ENCODE measurements around the gene ZNF219.

Gene ZNF219

DNA sequence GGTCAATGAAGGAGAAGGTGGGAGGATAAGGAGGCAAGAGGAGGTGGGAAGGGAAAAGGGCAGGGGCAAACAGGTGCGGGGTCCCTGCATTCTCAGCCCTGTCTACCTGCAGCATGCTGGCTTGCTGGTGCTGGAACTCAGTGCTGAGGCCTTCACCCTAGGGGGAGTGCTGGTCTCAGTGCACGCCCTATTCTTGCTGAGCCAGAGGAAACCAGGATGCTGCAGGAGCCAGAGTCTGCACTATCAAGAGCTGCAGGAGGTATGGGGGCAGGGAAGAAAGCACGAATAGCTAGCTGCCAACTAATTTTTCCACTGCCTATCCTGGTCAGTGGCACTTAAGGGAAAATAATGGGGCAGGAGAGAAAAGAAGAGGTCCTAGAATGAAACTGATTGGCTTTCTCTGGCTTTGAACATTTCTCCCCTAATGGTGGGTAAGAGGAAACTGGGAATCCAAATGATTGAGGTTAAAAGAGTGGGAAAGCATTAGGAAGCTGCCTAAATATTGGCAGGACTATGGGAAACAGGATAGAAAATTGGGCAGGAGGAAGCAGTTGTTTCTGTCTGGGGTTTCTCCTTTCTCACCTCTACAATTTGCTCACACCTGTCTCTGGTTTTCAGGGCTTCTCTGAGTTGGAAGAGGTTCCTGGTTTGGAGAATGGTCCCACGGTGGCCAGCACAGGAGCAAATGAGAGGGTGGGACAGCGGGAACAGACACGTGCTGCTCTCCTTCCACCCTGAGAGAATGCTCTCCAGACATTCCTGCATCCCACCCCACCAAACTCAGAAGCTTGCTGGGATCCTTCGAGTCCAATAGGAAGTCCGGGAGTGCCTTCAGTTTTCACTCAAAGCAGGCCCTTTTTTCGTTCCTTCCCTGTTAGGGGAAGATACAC lies 4.3 kb upstream of the ZNF219 start:
- no peak for DNase-seq (ENCODE audit: low read depth, low spot score)

DNA sequence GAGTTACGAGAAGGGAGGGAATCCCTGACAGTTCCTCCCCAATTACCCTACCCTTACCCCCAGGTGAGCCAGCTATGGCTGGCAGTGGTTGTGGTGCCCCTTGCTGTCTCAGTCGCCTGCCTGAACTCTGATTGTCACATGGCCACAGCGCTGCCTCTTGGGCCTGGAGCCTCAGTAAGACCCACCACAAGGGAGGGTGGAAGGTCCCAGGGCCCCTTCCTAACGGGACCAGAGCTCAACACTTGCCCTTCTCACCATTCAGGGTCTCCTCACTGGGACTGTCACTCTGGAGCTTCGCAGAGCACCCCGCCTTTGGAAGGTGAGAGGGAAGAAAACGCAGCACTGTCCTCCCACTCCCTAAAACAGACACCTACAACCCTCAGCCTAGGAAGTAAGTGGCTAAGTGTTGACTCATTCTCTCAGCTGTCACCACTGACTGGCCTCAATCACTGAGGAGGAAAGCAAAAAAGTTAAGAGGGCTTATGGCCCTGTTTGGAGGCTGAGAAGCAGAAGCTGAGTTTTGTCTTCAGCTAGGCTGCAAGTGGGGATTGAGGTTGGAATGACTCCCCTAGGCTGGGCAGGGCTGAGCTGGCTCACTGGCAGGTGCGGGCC lies 3.5 kb upstream of the ZNF219 start:
- no peak for DNase-seq (ENCODE audit: low read depth, low spot score)

- no peak for DNase-seq (ENCODE audit: low read depth, low spot score)
Observed at GRCh38 chr14:21100931-21101330, 2.5 kb upstream of the ZNF219 start, which contains the start of gene TMEM253. Gene TMEM253, plus strand, starts transcription at chr14:21101066. Its CDS starts 278 bp downstream, at chr14:21101344.

DNA sequence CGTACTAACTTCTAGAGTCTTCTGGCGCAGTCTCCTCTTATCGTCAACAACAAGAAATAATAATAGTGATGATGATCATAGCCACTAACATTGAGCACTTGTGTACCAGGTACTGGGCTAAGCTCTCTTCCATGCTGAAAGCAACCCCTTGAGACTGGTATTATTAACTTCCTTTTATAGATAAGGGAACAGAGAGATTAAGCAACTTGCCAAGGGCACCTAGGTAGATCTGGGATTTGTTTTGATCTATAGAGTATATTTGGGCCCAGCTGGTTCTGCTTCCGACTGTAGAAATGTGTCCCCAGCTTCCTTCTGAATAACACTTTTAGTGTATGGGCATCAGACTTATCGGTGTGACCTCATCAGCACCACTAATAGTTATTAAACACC lies 1.1 kb upstream of the ZNF219 start:
- DNase-seq (ENCODE audit: low read depth, low spot score), result no peak

DNA sequence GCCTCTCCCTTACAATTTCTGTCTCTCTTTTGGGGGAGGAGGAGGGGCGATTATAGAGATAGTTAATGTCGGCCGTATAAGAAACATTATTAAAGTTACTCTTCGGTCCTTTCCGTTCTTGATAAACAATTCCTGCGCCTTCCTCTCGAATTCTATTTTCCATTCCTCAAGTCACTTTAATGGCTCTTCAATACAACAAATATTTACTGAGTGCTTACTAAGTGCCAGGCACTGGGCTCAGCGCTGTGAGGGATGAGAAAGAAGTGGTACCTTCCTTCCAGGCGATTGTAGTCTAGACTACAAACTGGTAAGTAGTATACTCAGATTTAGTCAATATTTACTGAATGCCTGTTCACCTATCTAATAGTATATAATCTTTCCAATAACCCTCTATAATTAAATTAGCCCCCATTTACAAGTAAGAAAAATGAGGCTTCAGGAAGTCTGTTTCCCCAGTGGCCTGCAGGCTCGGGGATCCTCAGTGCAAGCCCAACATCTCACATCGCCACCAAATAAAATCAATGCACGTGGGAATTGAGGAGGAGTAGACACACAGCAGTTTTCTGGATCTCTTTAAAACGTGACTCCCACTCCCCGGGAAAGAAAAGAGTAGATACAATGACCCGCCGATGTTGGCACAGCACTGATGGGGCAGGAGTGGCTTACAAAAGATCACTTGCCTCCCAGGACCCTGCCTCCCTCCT lies 589 bp upstream of the ZNF219 start:
- DNase-seq (ENCODE audit: low read depth, low spot score), result no peak

GRCh38 chr14:21097636-21098075 lies 799 bp downstream of the ZNF219 start:
- DNase-seq (ENCODE audit: low read depth, low spot score), result no peak

- no peak for DNase-seq (ENCODE audit: low read depth, low spot score)
Observed at GRCh38 chr14:21096978-21097635, 1.3 kb downstream of the ZNF219 start.

DNA sequence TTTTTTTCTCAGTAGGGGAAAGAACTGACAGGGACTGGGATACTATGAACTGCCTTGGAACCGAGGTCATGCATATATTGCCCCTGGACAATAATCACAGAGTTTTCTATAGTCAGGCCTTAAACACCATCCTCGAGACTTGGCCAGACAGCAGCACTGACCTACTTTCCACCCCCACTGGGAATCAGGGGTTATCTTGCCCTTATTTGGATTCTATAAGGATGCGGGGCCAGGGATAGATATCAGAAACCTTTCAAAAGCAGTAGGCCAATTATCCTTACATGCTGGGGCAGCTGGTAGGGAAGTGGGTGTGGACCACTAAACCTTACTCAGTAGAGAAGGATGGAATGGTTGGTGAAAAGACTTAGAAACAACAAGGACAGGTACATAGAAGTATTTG lies 2.0 kb downstream of the ZNF219 start:
- DNase-seq (ENCODE audit: low read depth, low spot score), result no peak

GRCh38 chr14:21095430-21096205 lies 2.8 kb downstream of the ZNF219 start:
- no peak for DNase-seq (ENCODE audit: low read depth, low spot score)

DNA sequence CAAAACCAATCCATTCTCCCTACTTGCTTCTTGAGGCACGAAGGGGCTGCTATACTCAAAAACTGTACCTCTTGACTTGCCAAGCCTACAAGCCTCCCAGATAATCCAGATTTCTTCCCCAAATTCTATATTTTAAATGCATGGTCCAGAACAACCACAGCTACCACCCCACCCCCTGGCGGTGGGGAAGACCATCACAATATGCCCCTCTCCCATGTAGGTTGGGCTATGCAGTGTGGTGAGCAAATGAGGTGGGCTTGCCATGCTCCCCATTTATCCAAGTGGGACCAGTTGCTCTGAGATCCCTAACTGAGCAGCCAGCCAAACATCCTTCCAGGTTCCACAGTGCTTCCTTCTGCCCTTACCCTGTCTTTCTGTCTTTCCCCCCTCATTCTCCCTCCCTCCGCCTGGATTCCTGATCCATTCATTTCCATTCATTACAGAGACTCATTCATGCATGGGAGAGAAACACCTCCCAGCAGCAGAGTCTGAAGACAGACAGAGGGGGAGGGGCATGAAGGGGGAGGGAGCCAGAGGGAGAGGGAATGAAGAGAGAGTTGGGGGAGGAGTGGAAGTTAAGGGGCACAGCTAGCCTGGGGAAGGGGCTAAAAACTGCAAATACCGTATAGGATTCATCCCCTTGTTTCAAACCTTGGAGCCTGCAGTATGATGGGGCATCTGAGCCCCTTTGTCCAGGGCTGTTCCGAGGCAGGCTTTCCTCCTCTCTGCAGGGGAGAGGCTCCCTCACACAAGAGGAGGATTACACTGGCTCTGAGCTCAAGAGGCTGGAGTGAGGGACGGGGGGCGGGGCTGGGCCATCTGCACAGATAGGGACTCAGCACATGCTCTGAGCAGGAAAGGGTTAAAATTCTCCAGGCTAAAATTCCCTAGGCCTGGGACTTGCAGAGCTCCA lies 4.4 kb downstream of the ZNF219 start:
- DNase-seq (ENCODE audit: low read depth, low spot score), result no peak

GRCh38 chr14:21093018-21093417 lies 5.4 kb downstream of the ZNF219 start:
- DNase-seq (ENCODE audit: low read depth, low spot score), result no peak

GRCh38 chr14:21092273-21093011 lies 6.0 kb downstream of the ZNF219 start:
- DNase-seq (ENCODE audit: low read depth, low spot score), result peak; percentile 78

DNA sequence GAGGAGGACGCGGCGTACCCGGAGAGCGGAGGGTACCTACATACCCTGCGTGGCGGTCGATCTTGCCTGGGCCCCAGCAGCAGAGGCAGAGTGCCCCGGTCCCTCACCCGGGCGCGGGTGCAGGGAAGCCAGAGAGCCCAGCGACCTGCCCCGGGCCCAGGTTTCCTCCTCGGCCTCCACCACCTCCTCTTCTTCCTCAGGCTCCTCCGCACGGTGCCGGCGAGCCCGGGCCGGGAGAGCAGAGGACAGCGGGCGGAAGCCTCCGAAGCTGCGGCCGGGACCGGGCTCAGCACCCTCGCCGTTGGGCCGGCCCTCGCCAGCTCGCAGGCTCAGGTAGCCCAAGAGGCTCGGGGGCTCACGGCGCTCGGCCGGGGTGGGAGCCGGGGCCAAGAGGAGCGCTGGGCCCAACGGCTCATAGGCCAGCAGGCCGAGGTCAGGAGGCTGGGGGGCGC lies 6.6 kb downstream of the ZNF219 start:
- no peak for DNase-seq (ENCODE audit: low read depth, low spot score)

DNA sequence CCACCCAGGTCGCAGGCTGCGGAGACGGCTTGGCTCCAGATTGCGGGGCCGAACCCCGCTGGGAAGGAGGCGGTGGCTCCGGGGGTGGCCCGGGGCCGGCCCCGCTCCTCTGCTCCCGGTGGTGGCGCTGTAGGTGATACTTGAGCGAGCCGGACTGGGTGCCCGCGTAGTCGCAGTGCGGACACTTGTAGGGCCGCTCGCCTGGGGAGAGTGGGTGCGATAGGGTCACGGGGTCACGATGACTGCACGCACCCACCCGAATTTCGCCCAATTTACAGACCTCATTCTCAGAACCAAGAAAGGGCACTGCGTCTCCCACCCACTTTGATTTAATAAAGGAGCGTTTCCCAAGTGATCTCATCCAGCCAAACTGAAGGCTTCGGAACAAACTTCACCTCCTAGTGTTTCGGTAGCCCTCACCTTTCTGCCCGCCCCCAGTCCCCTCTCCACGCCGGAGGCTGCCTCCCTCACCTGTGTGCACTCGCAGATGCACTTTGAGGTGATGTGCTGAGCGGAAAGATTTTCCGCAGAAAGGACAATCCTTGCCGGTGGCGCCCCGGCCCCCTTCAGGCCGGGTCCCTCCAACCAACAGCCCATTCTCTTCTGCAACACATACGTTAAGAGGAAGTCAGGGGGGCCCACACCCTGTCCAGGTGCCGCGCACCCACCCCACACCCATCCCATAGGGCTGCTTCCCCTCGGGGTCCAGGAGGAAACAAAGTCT lies 7.4 kb downstream of the ZNF219 start:
- no peak for DNase-seq (ENCODE audit: low read depth, low spot score)

GRCh38 chr14:21090194-21090939 lies 8.1 kb downstream of the ZNF219 start:
- DNase-seq (ENCODE audit: low read depth, low spot score), result no peak

DNA sequence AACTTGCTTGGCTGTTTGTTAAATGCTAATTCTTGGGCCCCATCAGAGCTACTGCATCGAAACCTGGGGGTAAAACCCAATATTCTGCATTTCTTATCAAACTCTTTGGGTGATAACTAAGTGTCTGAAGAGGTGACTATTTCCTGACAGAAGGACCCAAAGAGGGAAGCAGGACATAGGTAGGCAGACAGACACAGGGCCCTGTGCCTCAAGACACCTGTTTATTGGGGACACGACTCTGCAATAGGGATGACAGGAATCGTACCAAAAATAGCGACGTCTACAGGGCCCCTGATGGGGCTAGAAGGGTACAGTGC lies 8.6 kb downstream of the ZNF219 start:
- DNase-seq (ENCODE audit: low read depth, low spot score), result no peak

DNA sequence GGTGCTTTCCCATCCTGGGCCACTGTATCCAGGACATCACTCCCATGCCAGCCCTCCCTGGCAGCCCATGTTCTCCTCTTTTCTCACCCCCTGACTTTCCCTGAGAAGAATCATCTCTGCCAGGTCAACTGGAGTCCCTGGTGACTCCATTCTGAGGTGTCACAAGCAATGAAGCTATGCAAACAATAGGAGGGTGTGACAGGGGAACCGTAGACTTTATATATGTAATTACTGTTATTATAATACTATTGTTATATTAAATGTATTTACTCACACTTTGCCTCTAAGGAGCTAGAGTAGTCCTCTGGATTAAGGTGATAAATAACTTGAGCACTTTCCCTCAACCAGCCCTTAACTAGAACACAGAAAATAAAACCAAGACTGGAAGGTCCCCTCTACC lies 9.2 kb downstream of the ZNF219 start:
- no peak for DNase-seq (ENCODE audit: low read depth, low spot score)

GRCh38 chr14:21088687-21089086 lies 9.8 kb downstream of the ZNF219 start:
- no peak for DNase-seq (ENCODE audit: low read depth, low spot score)

All from activated CD4-positive, CD25-positive, alpha-beta regulatory T cell treated with anti-CD3 and anti-CD28 coated beads, Interleukin-2, amount 50 U/mL, for 16 hours (primary cell).